ENCODE results near the gene SLC47A2. TPM values are rescaled to one million over a fixed set of nuclear protein-coding genes. Genes with fewer than 3 reads are reported as not detected.

Gene SLC47A2
- total and polyA plus RNA-seq, 2 experiments from 2014 or later: not detected

- no peak overlapping the region for H3K27ac Mint-ChIP-seq
- peaks cover 6% of the 10 kb centered on the region for H3K27me3 Mint-ChIP-seq (ENCODE audit: insufficient read depth, low read depth, poor library complexity)
- TF ChIP-seq ETS1 (IDR thresholded peaks at IDR 0.05) (no peak), STAT1 (IDR thresholded peaks at IDR 0.05; ENCODE audit: unreplicated experiment) (no peak), EZH2phosphoT487 (IDR thresholded peaks at IDR 0.05; ENCODE audit: unreplicated experiment) (no peak), ZNF114 (CRISPR knock-in tag; IDR thresholded peaks at IDR 0.05) (no peak), NANOG (IDR thresholded peaks at IDR 0.05; ENCODE audit: borderline replicate concordance) (no peak), POLR2AphosphoS5 (IDR thresholded peaks at IDR 0.05; ENCODE audit: low read depth) (no peak), CTCF (conservative IDR thresholded peaks at IDR 0.05; ENCODE audit: low read depth in 2 of 2) (no peak), ZNF462 (CRISPR knock-in tag; IDR thresholded peaks at IDR 0.05) (no peak), EZH2 (IDR thresholded peaks at IDR 0.05; ENCODE audit: low read depth, unreplicated experiment) (no peak), JUNB (IDR thresholded peaks at IDR 0.05; ENCODE audit: unreplicated experiment) (no peak), ZNF331 (CRISPR knock-in tag; IDR thresholded peaks at IDR 0.05; ENCODE audit: low read depth) (no peak)
- TF ChIP-seq, protein P1, sequence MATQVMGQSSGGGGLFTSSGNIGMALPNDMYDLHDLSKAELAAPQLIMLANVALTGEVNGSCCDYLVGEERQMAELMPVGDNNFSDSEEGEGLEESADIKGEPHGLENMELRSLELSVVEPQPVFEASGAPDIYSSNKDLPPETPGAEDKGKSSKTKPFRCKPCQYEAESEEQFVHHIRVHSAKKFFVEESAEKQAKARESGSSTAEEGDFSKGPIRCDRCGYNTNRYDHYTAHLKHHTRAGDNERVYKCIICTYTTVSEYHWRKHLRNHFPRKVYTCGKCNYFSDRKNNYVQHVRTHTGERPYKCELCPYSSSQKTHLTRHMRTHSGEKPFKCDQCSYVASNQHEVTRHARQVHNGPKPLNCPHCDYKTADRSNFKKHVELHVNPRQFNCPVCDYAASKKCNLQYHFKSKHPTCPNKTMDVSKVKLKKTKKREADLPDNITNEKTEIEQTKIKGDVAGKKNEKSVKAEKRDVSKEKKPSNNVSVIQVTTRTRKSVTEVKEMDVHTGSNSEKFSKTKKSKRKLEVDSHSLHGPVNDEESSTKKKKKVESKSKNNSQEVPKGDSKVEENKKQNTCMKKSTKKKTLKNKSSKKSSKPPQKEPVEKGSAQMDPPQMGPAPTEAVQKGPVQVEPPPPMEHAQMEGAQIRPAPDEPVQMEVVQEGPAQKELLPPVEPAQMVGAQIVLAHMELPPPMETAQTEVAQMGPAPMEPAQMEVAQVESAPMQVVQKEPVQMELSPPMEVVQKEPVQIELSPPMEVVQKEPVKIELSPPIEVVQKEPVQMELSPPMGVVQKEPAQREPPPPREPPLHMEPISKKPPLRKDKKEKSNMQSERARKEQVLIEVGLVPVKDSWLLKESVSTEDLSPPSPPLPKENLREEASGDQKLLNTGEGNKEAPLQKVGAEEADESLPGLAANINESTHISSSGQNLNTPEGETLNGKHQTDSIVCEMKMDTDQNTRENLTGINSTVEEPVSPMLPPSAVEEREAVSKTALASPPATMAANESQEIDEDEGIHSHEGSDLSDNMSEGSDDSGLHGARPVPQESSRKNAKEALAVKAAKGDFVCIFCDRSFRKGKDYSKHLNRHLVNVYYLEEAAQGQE (IDR thresholded peaks at IDR 0.05; ENCODE audit: unreplicated experiment): no peak
- no peak for ATAC-seq
- Histone ChIP-seq H3K9me2 (ENCODE audit: insufficient read depth) (0 out of 2 replicates have a peak, but pooled peaks cover 4% of the 10 kb centered on the region), H3K27me3 (ENCODE audit: insufficient read depth) (no peaks in the 10 kb centered on the region), H3K4me1 (ENCODE audit: insufficient read depth) (no peaks in the 10 kb centered on the region), H4K20me1 (replicated peaks; ENCODE audit: insufficient read depth) (no peaks in the 10 kb centered on the region; the same call in none of the 2 replicates), H3K4me3 (no peak overlapping the region), H3K27ac (ENCODE audit: low read depth) (no peak overlapping the region), H3K36me3 (ENCODE audit: insufficient read depth) (peaks cover 25% of the 10 kb centered on the region), H3F3A (replicated peaks; ENCODE audit: low read depth) (no peaks in the 10 kb centered on the region), H3K4me2 (no peak overlapping the region), H3K79me2 (replicated peaks; ENCODE audit: insufficient read depth) (peaks cover 40% of the 10 kb centered on the region), H2AFZ (no peak overlapping the region)
- peaks cover 59% of the 10 kb centered on the region for H3K36me3 Mint-ChIP-seq (ENCODE audit: low read depth)
- peaks cover 29% of the 10 kb centered on the region for H3K9me3 Mint-ChIP-seq
- peaks cover under 1% of the 10 kb centered on the region; the same call in 2 of the 3 replicates for H3K4me1 Mint-ChIP-seq
- no peak overlapping the region for H3K4me3 Mint-ChIP-seq
- DNase-seq (ENCODE audit: low spot score): no peak
Measured at GRCh38 chr17:19656851-19657581, 59.4 kb downstream of the SLC47A2 start.
